K562 (cell line): ENCODE data around the gene NR3C2. TPM values are rescaled to one million over a fixed set of nuclear protein-coding genes. Genes with fewer than 3 reads are reported as not detected.

Experiments
- SMAD1 ChIP-seq: fragments of 150-350 bp; IDR thresholded peaks from 2 replicates; pipeline ENCODE4 v1.6.1; 2014; ENCODE audit warnings: low read length, low read depth; ENCODE audit not compliant: partially characterized antibody
- ZNF3 ChIP-seq: fragments of 250-450 bp; sonication (Bioruptor Pico); IDR thresholded peaks from 2 replicates; pipeline ENCODE4 v1.5.0; 2021; ENCODE audit warnings: mild to moderate bottlenecking, moderate library complexity
- polyA plus RNA-seq, 8 experiments: library from polyadenylated mRNA; depleted of rRNA in 4 of 8; stranded (reverse) in 5 of 8; unstranded in 3 of 8; fragments of >200 nt; fragmentation: Nextera tagmentation in 2 of 8; fragmentation: Illumina TruSeq in 1 of 8; extraction: Ambion mirVana in 2 of 8; extraction: Trizol in 1 of 8; gene quantifications; 2 replicates each; pipeline versions ENCODE4 v1.2.1 to v1.2.3, GENCODE V29; 2011 to 2014; ENCODE audit warnings: inconsistent platforms in 1 of 8, missing spikeins in 1 of 8
- total RNA-seq, 7 experiments: library from RNA; depleted of rRNA in 6 of 7; stranded (reverse); fragments of >200 nt in 6 of 7; fragmentation: Illumina TruSeq in 2 of 7; extraction: Trizol in 2 of 7; gene quantifications; 2 replicates each; pipeline versions ENCODE4 v1.2.1 to v1.2.3, GENCODE V29; 2011 to 2021; ENCODE audit warnings: low replicate concordance in 1 of 7
- TF ChIP-seq, protein P1 (sequence below), 2 experiments: fragments of 450-650 bp in 1 of 2; IDR thresholded peaks; 2 replicates each; pipeline ENCODE4 v1.6.1; 2011 to 2017; ENCODE audit warnings: low read depth in 2 of 2, antibody characterized with exemption in 1 of 2, borderline replicate concordance in 1 of 2, low read length in 1 of 2, mild to moderate bottlenecking in 1 of 2, mixed read lengths in 1 of 2; ENCODE audit not compliant: control insufficient read depth in 1 of 2
- TF ChIP-seq, protein P2 (sequence below): fragments of 250-450 bp; sonication (Bioruptor Pico); IDR thresholded peaks from 2 replicates; pipeline ENCODE4 v1.5.0; 2021; ENCODE audit warnings: mild to moderate bottlenecking, borderline replicate concordance
- TF ChIP-seq, protein P3 (sequence below): sonication (generic); formaldehyde crosslinking; IDR thresholded peaks from 2 replicates; pipeline ENCODE4 v1.8.1; 2022; ENCODE audit warnings: missing genetic modification reagents

Gene NR3C2
- total and polyA plus RNA-seq, 9 of the 15 experiments (the other 6 are each of a cell fraction or from before 2014, with no cell fraction given): 0.01 to 0.28 (median 0.16) TPM; not detected in 2

DNA sequence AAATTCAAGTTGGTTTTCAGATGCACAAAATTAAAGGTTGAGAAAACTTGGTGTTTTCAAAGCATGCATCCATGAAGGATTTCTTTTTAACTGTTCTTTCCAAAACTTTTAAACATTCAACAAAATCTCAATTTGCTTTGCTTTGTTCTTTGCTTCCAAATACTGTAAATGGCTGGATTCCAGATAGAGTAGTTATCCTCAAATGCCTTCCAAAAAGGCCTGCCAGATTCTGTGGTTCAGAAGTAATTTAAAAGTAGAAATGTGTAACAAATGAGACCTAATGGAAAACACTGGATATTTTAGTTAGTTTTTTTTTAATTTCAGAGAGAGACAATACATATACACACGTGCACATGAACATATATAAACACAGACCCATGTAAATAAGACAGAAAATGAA lies 97.3 kb downstream of the NR3C2 start (continued):
- TF ChIP-seq, protein P1, sequence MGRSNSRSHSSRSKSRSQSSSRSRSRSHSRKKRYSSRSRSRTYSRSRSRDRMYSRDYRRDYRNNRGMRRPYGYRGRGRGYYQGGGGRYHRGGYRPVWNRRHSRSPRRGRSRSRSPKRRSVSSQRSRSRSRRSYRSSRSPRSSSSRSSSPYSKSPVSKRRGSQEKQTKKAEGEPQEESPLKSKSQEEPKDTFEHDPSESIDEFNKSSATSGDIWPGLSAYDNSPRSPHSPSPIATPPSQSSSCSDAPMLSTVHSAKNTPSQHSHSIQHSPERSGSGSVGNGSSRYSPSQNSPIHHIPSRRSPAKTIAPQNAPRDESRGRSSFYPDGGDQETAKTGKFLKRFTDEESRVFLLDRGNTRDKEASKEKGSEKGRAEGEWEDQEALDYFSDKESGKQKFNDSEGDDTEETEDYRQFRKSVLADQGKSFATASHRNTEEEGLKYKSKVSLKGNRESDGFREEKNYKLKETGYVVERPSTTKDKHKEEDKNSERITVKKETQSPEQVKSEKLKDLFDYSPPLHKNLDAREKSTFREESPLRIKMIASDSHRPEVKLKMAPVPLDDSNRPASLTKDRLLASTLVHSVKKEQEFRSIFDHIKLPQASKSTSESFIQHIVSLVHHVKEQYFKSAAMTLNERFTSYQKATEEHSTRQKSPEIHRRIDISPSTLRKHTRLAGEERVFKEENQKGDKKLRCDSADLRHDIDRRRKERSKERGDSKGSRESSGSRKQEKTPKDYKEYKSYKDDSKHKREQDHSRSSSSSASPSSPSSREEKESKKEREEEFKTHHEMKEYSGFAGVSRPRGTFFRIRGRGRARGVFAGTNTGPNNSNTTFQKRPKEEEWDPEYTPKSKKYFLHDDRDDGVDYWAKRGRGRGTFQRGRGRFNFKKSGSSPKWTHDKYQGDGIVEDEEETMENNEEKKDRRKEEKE (IDR thresholded peaks at IDR 0.05; ENCODE audit: borderline replicate concordance in 1 of 2, control insufficient read depth in 1 of 2, low read depth in 2 of 2, low read length in 1 of 2): no peak
- TF ChIP-seq, protein P2, sequence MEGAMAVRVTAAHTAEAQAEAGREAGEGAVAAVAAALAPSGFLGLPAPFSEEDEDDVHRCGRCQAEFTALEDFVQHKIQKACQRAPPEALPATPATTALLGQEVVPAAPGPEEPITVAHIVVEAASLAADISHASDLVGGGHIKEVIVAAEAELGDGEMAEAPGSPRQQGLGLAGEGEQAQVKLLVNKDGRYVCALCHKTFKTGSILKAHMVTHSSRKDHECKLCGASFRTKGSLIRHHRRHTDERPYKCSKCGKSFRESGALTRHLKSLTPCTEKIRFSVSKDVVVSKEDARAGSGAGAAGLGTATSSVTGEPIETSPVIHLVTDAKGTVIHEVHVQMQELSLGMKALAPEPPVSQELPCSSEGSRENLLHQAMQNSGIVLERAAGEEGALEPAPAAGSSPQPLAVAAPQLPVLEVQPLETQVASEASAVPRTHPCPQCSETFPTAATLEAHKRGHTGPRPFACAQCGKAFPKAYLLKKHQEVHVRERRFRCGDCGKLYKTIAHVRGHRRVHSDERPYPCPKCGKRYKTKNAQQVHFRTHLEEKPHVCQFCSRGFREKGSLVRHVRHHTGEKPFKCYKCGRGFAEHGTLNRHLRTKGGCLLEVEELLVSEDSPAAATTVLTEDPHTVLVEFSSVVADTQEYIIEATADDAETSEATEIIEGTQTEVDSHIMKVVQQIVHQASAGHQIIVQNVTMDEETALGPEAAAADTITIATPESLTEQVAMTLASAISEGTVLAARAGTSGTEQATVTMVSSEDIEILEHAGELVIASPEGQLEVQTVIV (CRISPR knock-in tag): no peak
- TF ChIP-seq, protein P3, sequence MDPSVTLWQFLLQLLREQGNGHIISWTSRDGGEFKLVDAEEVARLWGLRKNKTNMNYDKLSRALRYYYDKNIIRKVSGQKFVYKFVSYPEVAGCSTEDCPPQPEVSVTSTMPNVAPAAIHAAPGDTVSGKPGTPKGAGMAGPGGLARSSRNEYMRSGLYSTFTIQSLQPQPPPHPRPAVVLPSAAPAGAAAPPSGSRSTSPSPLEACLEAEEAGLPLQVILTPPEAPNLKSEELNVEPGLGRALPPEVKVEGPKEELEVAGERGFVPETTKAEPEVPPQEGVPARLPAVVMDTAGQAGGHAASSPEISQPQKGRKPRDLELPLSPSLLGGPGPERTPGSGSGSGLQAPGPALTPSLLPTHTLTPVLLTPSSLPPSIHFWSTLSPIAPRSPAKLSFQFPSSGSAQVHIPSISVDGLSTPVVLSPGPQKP (CRISPR knock-in tag): no peak
- TF ChIP-seq ZNF3 (CRISPR knock-in tag) (no peak), SMAD1 (no peak)
